Activated CD4-positive, alpha-beta T cell treated with anti-CD3 and anti-CD28 coated beads for 1 hour (primary cell): ENCODE data around the gene DNALI1.

Source experiments
- DNase-seq: peaks from one replicate; pipeline ENCODE4 v3.0.0-alpha.2; 2020

Gene DNALI1

DNA sequence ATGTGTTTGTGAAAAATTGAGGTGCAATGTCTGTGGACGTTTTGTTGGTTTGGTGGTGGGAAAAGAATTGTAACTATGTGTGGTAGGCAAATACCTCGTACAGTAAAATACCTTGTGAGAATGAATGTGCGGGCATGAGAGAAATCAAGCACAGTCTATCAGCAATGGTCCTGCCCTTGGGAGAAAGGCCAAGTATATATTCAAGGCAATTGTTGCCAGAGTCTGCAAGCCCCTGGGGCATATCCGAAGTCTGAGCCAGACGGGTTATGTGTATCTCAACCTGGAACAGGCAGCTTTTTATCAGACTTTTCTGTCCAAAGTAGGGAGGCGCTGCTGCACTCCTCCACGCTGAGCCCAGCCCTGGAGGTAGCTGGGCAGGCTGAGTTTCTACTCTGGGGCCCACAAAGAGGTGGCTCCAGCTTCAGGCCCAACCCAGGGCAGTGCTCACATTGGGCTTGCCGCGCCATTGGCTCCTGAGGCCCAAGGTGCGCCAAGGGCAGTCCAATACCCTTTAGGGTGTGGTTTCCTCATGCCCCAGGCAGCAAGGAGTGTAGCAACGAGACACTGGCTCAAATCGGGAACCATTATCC, 48.4 kb downstream of the DNALI1 start:
- DNase-seq = no peak

DNA sequence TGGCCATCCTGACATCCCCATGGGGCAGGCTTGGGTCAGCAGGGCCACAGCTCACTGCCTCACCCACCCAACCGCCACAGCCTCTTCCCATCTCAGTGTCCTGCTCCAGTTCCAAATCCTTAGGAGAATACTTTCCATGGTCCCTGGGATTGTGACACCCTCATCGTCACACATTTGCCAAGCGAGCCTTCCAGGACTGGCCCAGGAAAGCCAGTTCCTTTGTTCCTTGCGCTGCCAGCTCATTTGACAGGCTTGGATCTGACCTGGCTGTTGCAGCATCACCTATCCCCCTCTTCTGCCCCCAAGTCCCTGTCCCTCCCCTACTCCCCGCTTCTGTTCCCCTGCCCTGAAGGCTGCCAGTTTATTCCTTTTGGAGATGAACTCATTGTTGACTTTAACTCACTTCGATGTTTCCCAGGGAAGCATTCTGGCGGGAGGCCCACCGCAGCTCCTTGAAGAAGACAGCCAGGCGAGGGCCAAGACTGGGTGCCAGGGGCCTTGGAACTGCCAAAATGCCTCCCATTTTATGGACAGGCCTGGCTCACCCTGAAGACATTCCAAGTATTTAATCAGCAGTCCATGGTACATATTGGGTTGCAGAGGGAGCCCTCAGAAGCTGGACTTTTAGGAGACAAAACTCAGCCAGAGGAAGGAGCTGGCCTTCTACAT, 49.2 kb downstream of the DNALI1 start:
- no peak for DNase-seq

DNA sequence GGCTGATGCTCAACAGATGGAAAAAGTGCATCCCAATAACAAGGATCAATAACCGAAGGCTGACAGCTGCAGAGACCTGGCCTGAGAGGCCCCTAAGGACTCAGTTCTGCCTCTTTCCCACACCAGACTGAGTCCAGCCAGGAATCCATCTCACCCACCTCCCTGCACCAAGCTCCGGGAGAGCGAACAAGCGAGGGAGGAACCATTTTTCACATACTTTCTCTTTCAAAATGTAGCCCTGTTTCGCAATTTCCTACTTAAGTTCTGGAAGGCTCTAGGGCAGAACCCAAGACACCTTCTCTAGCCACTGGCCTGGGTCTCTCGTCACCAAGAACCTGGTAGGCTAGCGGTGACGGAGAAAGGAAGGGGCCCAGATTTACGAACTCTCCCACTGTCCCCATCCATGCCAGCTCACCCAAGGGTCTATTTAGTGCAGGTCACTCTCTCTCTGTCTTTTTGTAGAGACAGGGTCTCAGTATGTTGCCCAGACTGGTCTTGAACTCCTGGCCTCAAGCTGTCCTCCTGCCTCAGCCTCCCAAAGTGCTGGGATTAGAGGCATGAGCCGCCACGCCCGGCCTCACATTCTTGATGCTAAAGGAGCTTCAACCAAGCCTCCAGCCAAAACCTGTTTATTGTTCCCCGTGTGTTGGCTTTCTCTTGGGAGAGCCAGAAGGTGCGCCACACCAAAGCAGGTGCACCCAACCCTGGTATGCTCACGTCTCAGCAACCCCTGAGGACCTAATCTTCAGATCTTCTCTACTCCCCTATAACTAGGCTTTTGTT, 49.9 kb downstream of the DNALI1 start:
- DNase-seq = no peak

DNA sequence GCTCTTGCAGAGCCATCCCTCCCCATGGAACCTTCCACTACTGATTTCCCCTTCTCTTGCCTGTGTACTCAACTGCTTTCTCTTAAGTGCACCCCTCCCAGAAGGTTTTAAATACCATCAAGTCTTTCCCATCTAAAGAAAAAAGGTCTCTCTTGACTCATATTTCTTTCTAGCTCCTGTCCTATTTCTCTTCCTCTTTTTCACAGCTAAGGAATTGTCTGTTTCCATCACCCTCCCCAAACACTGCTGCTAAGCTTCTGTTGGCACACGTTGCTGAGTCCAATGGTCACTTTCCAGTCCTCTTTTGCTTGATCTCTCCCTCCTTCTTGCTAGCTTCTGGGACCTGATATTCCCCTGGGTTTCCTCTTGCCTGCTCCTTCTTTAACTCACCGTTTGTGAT, 52.3 kb downstream of the DNALI1 start:
- no peak for DNase-seq

DNA sequence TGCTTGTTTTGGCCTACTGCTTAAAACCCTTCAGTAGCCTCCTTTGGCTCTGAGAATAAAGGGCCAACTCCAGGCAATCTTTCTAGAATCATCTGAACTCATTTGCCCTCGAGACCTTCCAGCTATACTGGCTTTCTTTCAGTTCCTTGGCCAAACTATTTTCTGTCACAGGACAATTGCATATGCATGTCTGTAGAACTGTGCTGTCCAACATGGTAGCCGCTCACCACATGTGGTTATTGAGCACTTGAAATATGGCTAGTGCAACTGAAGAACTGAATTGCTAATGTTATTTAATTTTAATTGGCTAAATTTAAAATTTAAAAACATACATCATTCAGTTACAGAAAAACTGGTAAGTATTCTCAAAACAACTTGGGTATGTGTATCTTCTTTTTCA, 53.3 kb downstream of the DNALI1 start:
- DNase-seq = no peak

DNA sequence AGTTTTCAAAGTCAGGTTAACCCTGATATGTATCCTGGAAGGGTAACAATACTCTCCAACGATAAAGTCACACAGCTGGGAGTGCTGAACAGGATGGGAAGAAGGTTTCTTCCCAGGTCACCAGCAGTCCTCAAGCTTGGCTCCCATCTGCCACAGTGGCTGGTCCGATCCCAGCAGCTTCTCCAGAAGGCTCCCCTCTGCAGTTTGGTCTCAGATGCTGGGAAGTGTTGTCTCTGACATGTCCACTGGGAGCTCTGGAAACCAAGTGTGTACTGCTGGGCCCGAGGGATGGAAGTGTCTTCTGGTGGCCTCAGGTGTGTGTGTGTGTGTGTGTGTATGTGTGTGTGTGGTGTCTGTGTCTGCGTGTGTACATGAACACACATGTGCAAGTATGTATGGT, 55.4 kb downstream of the DNALI1 start:
- no peak for DNase-seq

DNA sequence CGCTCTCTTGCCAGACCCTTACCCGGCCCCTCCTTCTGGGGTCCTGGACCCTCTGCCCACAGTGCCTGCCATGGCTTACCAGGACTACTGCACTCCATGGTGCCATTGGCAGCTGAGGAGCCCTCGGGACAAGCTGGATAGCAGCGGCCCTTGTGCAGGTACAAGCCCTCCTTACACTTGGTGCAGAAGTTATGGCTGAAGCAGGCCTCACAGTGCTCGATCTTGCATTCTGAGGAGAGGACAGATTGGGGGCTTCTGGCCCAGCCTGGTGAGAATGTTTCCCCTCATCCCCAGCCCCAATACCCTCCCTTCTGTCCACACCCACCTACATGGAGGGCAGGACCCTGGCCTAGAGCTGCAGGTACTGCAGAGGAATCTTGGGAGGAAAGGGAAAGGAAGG, 57.4 kb downstream of the DNALI1 start:
- DNase-seq = no peak

DNA sequence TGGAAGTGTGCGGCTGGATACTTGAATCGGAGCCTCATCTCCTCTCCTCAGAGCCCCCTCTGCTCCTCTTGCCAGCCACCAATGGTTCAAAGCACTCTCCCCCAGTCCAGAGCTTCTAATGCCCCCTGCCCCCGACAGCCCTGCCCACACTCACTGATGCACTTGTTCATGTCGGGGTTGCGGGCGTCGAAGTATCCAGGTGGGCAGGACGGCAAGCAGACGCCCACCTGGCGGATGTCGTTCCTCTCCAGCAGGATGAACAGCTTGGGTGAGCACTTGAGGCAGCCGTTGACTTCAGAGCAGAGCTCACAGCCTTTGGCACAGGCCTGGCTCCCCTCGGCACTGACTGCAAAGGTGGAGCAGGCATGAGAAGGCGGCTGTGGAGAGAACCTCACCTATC, 59.6 kb downstream of the DNALI1 start:
- DNase-seq = no peak
